Parathyroid adenoma (tissue), 2 donors: ENCODE results near the gene DUS3L.

ENCODE experiments used
- H2AFZ ChIP-seq: fragments of 300-600 bp; sonication (generic); one replicate; pipeline ENCODE4 v1.7.0; 2017; ENCODE audit warnings: antibody characterized with exemption, mild to moderate bottlenecking
- H3K27ac ChIP-seq: fragments of 300-600 bp; sonication (generic); one replicate; pipeline ENCODE4 v1.7.0; 2017
- H3K27me3 ChIP-seq: fragments of 300-600 bp; sonication (generic); one replicate; pipeline ENCODE4 v1.7.0; 2017; ENCODE audit warnings: low read length; ENCODE audit not compliant: control insufficient read depth, insufficient read depth
- H3K36me3 ChIP-seq: fragments of 300-600 bp; sonication (generic); one replicate; pipeline ENCODE4 v1.7.0; 2017; ENCODE audit warnings: low read length; ENCODE audit not compliant: control insufficient read depth, insufficient read depth
- H3K4me1 ChIP-seq: fragments of 300-600 bp; sonication (generic); one replicate; pipeline ENCODE4 v1.7.0; 2017; ENCODE audit warnings: control low read depth
- H3K4me2 ChIP-seq: fragments of 300-600 bp; sonication (generic); one replicate; pipeline ENCODE4 v1.7.0; 2017; ENCODE audit warnings: low read length
- H3K4me3 ChIP-seq: fragments of 300-600 bp; sonication (generic); one replicate; pipeline ENCODE4 v1.7.0; 2017; ENCODE audit warnings: low read depth, low read length
- H3K79me2 ChIP-seq: fragments of 300-600 bp; sonication (generic); one replicate; pipeline ENCODE4 v1.7.0; 2017; ENCODE audit warnings: control low read depth
- H3K9ac ChIP-seq: fragments of 300-600 bp; sonication (generic); one replicate; pipeline ENCODE4 v1.7.0; 2017; ENCODE audit warnings: mild to moderate bottlenecking
- H3K9me3 ChIP-seq: fragments of 300-600 bp; sonication (generic); one replicate; pipeline ENCODE4 v1.7.0; 2017; ENCODE audit warnings: low read length; ENCODE audit not compliant: control insufficient read depth
- CTCF ChIP-seq: fragments of 300-600 bp; sonication (generic); IDR thresholded peaks from one replicate; pipeline ENCODE4 v1.7.0; 2017; ENCODE audit warnings: antibody characterized with exemption, mild to moderate bottlenecking
- donor health status: primary hyperparathyroidism.

The DUS3L gene

GRCh38 chr19:5804516-5805461, 13.8 kb upstream of the DUS3L start, which contains the start of gene NRTN:
Gene NRTN, plus strand, starts transcription at chr19:5805067. Its CDS starts 19,099 bp downstream, at chr19:5824166.
- Histone ChIP-seq H3K36me3 (no peaks in the 10 kb centered on the region), H3K79me2 (no peaks in the 10 kb centered on the region), H2AFZ (peak within 1 kb of the TSS; percentile 81), H3K27me3 (no peaks in the 10 kb centered on the region), H3K4me1 (peaks cover 2% of the 10 kb centered on the region), H3K4me3 (peak within 1 kb of the TSS; percentile 43), H3K27ac (no peak within 1 kb of the TSS), H3K9ac (no peak within 1 kb of the TSS), H3K4me2 (peak within 1 kb of the TSS; percentile 71), H3K9me3 (no peaks in the 10 kb centered on the region)
- no peak for TF ChIP-seq CTCF

- Histone ChIP-seq H3K9ac (no peak overlapping the region), H3K4me2 (peak overlapping the region; percentile 71), H3K4me3 (peak overlapping the region; percentile 29), H3K27ac (no peak overlapping the region), H3K9me3 (no peaks in the 10 kb centered on the region), H3K36me3 (no peaks in the 10 kb centered on the region), H3K79me2 (no peaks in the 10 kb centered on the region), H3K4me1 (peaks cover 2% of the 10 kb centered on the region), H2AFZ (peak overlapping the region; percentile 81), H3K27me3 (no peaks in the 10 kb centered on the region)
- TF ChIP-seq CTCF = peak; percentile 85
Observed at GRCh38 chr19:5803752-5804515, 13.0 kb upstream of the DUS3L start.

GRCh38 chr19:5803441-5803751, 12.4 kb upstream of the DUS3L start:
- Histone ChIP-seq H2AFZ (peak overlapping the region; percentile 81), H3K79me2 (no peaks in the 10 kb centered on the region), H3K27ac (no peak overlapping the region), H3K4me3 (peak overlapping the region; percentile 29), H3K4me2 (peak overlapping the region; percentile 71), H3K9ac (no peak overlapping the region), H3K9me3 (no peaks in the 10 kb centered on the region), H3K36me3 (no peaks in the 10 kb centered on the region), H3K4me1 (peaks cover 2% of the 10 kb centered on the region), H3K27me3 (no peaks in the 10 kb centered on the region)
- no peak for TF ChIP-seq CTCF

- H3K27me3 ChIP-seq = no peaks in the 10 kb centered on the region
- H3K4me1 ChIP-seq = peaks cover 2% of the 10 kb centered on the region
- no peaks in the 10 kb centered on the region for H3K9me3 ChIP-seq
- no peaks in the 10 kb centered on the region for H3K36me3 ChIP-seq
- TF ChIP-seq CTCF = no peak
- H3K9ac ChIP-seq = no peak overlapping the region
- H3K27ac ChIP-seq = no peak overlapping the region
- H3K79me2 ChIP-seq = no peaks in the 10 kb centered on the region
- no peak overlapping the region for H2AFZ ChIP-seq
- no peak overlapping the region for H3K4me2 ChIP-seq
- no peak overlapping the region for H3K4me3 ChIP-seq
Observed at GRCh38 chr19:5801796-5802619, 11.0 kb upstream of the DUS3L start.
